Measurements from ENCODE around the gene GNG7. TPM values are rescaled to one million over a fixed set of nuclear protein-coding genes. Genes with fewer than 3 reads are reported as not detected.
A peak's percentile ranks its signal among the peaks of the same experiment; 100 is the strongest.

GNG7 gene
- total RNA-seq, 1 experiment from 2014 or later = 9.6 TPM

- TF ChIP-seq FOXP1 (CRISPR knock-in tag; IDR thresholded peaks at IDR 0.05; ENCODE audit: borderline replicate concordance) = peak; percentile 98
- peak; percentile 82; the same call in 1 of the 2 replicates for TF ChIP-seq MAX (CRISPR knock-in tag; IDR thresholded peaks at IDR 0.05)
- peak; percentile 98 for TF ChIP-seq AFF4 (CRISPR knock-in tag; IDR thresholded peaks at IDR 0.05; ENCODE audit: borderline replicate concordance)
- peak; percentile 91; the same call in 1 of the 2 replicates for TF ChIP-seq TEAD4 (CRISPR knock-in tag; IDR thresholded peaks at IDR 0.05)
- peak; percentile 97 for TF ChIP-seq ZSCAN18 (CRISPR knock-in tag; IDR thresholded peaks at IDR 0.05)
- TF ChIP-seq E2F1 (CRISPR knock-in tag; IDR thresholded peaks at IDR 0.05) = peak; percentile 94
- no peak for TF ChIP-seq SOX15 (CRISPR knock-in tag; IDR thresholded peaks at IDR 0.05)
- TF ChIP-seq ZNF281 (CRISPR knock-in tag; IDR thresholded peaks at IDR 0.05) = peak; percentile 96
- TF ChIP-seq ATF6 (CRISPR knock-in tag; IDR thresholded peaks at IDR 0.05) = no peak; the same call in 1 of the 2 replicates
- no peak for TF ChIP-seq FOXJ3 (CRISPR knock-in tag; IDR thresholded peaks at IDR 0.05; ENCODE audit: borderline replicate concordance)
- TF ChIP-seq ARID4B (CRISPR knock-in tag; IDR thresholded peaks at IDR 0.05; ENCODE audit: borderline replicate concordance) = peak; percentile 99
- TF ChIP-seq GTF2I (CRISPR knock-in tag; conservative IDR thresholded peaks at IDR 0.05) = no peak
- TF ChIP-seq GABPB1 (CRISPR knock-in tag; IDR thresholded peaks at IDR 0.05) = peak; percentile 92
- 0 out of 2 replicates have a peak, but pooled peaks have one; percentile 7 for TF ChIP-seq PRDM15 (CRISPR knock-in tag; IDR thresholded peaks at IDR 0.05)
- no peak for TF ChIP-seq NFATC4 (CRISPR knock-in tag; IDR thresholded peaks at IDR 0.05)
Observed at GRCh38 chr19:2739602-2740313, 37.3 kb upstream of the GNG7 start, which contains the start of gene SLC39A3 (continued).

Measured in WTC11 (cell line).